Measurements from ENCODE around the gene SNX20.

DNA sequence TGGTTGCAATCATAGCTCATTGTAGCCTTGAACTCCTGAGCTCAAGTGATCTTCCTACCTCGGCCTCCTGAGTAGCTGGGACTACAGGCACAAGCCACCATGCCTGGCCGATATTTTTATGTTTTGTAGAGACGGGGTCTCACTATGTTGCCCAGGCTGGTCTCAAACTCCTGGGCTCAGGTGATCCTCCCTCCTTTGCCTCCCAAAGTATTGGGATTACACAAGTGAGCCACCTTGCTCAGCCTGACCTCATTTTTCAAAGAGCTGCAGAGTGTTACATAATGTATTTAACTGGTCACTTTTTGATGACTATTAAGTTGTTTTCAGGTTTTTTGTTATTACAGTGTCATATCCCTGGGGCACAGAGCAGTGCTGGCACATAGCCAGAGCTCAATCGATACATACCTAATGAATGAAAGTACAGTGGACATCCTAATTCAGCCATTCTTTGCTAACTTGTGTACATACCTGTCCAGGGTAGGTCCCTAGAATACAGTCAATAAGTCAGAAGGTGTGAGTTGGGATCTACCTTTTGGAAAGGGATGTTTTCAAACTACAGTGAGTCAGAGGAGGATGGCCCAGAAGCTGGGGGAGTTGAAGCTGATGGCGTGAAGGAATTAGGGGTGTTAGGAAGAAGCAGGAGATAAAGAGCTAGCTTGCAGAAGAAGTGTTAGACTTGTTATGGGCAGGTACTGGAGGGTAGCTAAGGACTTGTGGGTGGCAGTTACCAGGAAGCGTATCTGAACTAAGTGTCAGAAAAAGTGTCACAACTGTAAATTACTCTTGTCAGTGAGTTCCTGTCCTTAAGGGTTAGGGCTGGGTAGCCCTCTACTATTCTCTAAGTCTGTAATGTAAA is 40.7 kb upstream of the SNX20 start:
- TF ChIP-seq, protein P1, sequence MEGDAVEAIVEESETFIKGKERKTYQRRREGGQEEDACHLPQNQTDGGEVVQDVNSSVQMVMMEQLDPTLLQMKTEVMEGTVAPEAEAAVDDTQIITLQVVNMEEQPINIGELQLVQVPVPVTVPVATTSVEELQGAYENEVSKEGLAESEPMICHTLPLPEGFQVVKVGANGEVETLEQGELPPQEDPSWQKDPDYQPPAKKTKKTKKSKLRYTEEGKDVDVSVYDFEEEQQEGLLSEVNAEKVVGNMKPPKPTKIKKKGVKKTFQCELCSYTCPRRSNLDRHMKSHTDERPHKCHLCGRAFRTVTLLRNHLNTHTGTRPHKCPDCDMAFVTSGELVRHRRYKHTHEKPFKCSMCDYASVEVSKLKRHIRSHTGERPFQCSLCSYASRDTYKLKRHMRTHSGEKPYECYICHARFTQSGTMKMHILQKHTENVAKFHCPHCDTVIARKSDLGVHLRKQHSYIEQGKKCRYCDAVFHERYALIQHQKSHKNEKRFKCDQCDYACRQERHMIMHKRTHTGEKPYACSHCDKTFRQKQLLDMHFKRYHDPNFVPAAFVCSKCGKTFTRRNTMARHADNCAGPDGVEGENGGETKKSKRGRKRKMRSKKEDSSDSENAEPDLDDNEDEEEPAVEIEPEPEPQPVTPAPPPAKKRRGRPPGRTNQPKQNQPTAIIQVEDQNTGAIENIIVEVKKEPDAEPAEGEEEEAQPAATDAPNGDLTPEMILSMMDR (IDR thresholded peaks at IDR 0.05): no peak
- TF ChIP-seq POLR2A (IDR thresholded peaks at IDR 0.05): no peak

All from ovary (tissue), 3 donors.